CD4-positive, alpha-beta T cell treated with Interferon gamma for 1 hour (primary cell): ENCODE data around the gene ZSCAN25.
"Not testable (repeated sequence)": the region's sequence is repeated elsewhere in the genome, so short reads cannot be mapped to it uniquely, and the experiment has no call there.

Experiments
- DNase-seq: peaks from one replicate; pipeline ENCODE4 v3.0.0-alpha.2; 2020

ZSCAN25 gene

GRCh38 chr7:99651290-99651689 lies 34.5 kb downstream of the ZSCAN25 start:
- DNase-seq: no peak

- DNase-seq: no peak
These were observed 35.9 kb downstream of the ZSCAN25 start for GRCh38 chr7:99652671-99653070.

- DNase-seq: not testable (repeated sequence)
These were observed 36.5 kb downstream of the ZSCAN25 start for GRCh38 chr7:99653269-99653668.

- DNase-seq: no peak
These were observed 37.0 kb downstream of the ZSCAN25 start for GRCh38 chr7:99653754-99654153.

- not testable (repeated sequence) for DNase-seq
These were observed 37.9 kb downstream of the ZSCAN25 start for GRCh38 chr7:99654626-99655025.

GRCh38 chr7:99657879-99658278 lies 41.1 kb downstream of the ZSCAN25 start:
- DNase-seq: not testable (repeated sequence)

- no peak for DNase-seq
These were observed 48.7 kb downstream of the ZSCAN25 start for GRCh38 chr7:99665312-99666012.

- DNase-seq: no peak
These were observed 49.3 kb downstream of the ZSCAN25 start for GRCh38 chr7:99666013-99666395.

GRCh38 chr7:99667179-99667578 lies 50.4 kb downstream of the ZSCAN25 start:
- DNase-seq: no peak

- no peak for DNase-seq
These were observed 51.8 kb downstream of the ZSCAN25 start for GRCh38 chr7:99668541-99668940.

- DNase-seq: no peak
These were observed 53.0 kb downstream of the ZSCAN25 start for GRCh38 chr7:99669782-99670181.

- no peak for DNase-seq
These were observed 55.8 kb downstream of the ZSCAN25 start for GRCh38 chr7:99672573-99672972.

GRCh38 chr7:99674995-99675742 lies 58.4 kb downstream of the ZSCAN25 start:
- no peak for DNase-seq

GRCh38 chr7:99677013-99677647 lies 60.4 kb downstream of the ZSCAN25 start:
- DNase-seq: no peak

GRCh38 chr7:99677648-99678045 lies 60.9 kb downstream of the ZSCAN25 start:
- no peak for DNase-seq

GRCh38 chr7:99679032-99679399 lies 62.3 kb downstream of the ZSCAN25 start:
- DNase-seq: no peak

GRCh38 chr7:99679400-99680191 lies 62.9 kb downstream of the ZSCAN25 start, which contains the start of gene CYP3A5:
TSS of gene CYP3A5 (minus strand) at chr7:99679996. CDS start at chr7:99679896, 100 bp downstream.
- DNase-seq: no peak
